Activated CD4-positive, alpha-beta T cell treated with anti-CD3 and anti-CD28 coated beads for 24 hours (primary cell): ENCODE measurements around the gene LBX2.
"Not testable (repeated sequence)": the region's sequence is repeated elsewhere in the genome, so short reads cannot be mapped to it uniquely, and the experiment has no call there.

Experiments
- DNase-seq, 2 donors: peaks; one replicate each; pipeline ENCODE4 v3.0.0-alpha.2; 2020; ENCODE audit warnings: low read depth in 2 of 2

The LBX2 gene

DNA sequence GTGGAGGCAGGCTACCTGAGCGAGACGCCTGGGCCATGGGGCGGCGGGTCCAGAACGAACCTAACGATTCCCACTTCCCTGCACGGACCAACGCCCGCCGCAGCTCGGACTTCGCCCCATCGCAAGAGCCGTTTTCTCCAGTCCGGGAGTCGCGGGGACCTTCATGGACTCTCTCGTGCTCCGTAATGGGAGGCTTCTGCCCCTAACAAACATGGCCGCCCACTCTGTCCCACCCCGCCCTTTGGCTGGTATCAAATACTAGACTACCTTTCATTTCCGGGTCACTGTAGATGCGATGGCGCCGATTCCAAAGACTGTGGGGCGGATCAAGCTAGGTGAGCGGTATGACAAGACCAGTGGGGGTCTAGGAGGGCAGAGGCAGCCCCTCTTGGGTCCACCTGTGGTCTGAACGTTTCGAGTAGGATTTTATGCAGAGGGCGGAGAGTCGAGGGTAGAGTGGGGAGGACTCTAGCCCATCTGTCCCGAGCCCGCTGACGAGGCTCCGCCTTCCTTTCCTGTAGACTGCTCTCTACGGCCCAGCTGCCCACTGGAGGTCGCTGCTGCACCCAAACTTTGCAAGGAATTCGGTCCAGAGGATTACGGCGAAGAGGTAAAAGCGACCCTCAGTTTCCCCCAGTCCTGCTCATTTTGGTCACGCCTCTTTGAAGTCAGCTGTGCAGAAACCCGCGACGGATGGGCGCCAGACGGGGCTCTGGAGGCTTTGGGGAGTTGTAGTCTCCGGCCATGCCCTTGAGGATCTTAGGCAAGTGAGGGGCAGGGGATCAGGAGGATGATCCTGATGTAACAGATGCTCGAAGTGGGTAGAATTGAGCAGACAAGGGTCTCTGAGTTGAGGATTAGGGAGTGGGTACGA is 16.4 kb downstream of the LBX2 start, which contains the start of the genes CCDC142 and TTC31:
CCDC142 (minus strand) TSS at position 198 of the 874 bp plus-strand sequence; CDS start at position 37, 161 bp downstream.
TTC31 (plus strand) TSS at position 281 of the 874 bp plus-strand sequence; CDS start at position 296, 15 bp downstream.
- DNase-seq: peak; percentile 83 to 90

DNA sequence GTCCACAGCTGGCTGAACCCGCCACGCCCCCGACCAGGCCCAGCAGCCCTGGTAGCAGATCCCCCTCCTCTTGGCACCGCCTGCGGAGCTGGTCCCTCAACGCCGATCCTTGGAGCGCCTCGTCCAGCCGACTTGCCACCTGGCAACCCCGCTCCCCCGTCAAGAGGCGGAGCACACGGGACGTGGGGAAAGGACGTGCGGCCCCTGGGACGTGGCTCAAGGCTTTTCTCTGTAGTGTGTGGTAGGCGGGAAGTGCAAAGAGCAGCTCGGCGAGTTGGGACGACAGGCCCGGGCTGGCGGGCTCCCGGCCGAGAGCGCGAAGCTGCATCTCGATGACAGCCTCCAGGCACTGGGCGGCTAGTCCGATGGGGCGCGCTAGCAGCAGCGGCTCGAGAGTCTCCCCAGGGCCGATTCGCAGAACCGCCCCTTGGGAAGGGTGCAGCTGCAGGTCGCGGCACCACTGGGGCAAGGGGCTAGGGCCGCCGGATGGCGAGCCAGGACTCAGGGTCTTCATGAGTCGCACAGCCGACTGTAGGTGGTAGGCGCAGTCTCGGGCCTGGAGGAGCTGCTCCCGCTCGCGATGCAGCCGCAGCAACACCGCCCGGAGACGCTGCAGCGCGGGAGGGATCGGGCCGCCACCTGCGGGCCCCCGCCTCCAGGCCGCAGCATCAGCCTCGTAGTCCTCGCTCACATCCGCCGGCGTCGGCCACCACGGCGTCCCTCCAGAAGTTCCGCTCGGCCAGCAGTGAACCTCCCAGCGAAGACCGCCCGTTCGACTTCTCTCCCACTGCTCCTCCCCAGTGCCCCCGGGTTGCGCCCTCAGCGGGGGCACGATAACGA is 17.2 kb downstream of the LBX2 start:
- DNase-seq: peak in 1 of 2 donors; percentile 35

DNA sequence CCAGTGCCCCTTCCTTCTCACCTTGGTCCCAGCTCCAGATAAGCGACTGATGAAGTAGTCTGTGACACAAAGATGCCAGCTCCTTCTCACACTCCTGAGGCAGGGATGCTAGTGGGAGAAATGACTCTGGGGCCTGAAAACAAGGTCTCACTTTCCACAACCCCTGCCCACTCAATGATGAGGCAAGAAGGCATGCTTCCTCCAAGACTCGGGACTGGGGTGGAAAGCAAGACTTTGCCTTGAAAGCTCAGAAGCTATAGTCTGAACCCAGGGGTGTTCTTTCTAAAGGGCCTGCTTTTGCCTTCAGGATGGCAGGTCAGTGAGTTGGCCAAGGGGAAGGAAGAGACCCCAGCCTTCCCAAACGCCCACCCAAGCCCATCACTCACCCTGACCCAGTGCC is 18.0 kb downstream of the LBX2 start:
- no peak for DNase-seq

DNA sequence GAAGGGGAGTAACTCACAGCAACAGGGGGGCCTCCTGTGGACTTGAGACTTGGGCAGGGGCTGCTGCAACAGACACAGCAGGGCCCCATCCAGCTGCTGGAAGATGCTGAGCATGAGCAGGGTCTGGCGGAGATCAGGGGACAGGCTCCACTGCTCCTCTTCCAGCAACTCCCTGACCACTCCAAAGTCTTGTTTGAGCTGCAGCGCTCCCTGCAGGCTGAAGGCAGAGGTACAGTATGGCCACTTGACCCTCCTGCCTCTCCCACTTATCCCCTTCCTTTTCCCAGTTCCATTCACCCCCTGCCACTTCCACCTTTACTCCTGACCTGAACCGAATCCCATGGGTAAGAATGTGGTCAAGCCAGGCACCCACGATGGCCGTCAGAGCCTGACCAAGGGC is 24.5 kb downstream of the LBX2 start:
- no peak for DNase-seq

DNA sequence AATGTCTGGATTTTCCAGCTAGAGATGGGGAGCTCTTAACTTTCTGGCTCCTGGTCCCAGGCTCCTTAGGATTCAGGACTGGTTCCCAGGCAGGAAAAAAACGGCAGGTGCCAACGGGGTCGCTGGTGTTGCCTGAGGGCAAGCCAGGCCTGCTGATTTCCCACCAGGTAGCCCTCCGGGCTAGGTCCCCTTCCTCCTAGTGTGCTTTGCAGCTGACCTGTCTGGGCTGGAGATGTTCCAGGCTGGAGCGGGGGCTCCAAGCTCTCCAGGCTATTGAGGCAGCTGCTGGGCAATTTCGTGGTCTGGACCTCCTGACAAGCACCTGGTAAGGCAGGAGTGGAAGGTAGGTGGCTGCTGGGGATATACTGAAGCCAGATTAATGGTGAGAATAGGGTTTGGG is 24.9 kb downstream of the LBX2 start:
- no peak for DNase-seq

DNA sequence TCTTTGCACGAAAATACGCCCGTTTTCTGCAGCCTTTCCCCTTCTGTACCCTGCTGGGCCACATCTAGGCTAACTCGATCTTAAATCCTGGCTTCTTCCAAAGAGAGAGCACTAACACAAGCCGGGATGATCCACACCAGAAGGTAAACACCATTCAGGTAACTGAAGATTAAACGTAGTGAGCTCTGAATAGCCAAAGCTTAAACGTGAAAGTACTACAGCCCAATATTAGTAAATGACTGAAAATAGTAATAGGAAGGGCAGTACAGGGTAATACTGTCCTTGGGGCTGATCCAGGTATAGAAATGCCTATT is 26.5 kb downstream of the LBX2 start:
- no peak for DNase-seq

DNA sequence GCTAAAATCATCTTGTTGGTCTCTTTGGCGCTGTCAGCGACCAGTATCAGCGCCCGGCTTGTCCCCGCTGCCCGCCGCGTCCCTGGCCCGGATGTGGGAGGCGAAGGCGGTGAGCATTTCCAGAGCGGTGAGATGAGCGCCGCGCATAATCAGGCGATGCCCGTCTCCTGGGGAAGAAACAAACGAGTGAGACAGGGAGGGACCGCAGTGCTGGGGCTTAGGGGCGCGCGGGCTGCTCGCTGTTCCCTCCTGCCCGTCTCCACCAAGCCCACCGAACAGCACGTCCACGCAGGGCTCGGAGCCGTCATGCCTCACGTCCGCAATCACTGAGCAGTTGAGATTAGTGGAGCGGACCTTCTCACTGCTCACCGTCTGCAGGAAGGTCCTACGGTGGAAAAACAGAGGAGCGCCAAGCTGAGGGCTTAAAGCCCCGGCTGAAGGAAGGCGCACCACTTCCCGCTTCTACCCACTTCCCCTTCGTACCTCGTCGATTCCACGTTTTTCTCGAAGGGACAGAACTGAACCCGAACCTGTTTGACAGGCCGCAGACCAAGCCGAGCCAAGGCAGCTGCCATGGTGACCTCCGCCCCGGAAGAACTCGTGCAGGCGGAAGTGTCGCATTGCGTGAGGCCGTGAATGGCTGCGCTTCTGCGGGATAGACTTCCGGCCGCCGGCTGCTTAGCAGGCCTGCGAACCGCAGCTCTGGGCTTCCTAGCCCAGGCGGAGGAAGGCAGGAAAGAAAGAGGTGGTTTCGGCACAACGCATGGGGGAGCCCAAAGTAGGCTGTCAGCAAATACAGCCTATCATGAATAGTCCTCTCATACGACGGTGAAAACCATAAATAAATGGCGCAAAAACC is 27.1 kb downstream of the LBX2 start, which contains the start of gene MRPL53:
MRPL53 (minus strand) TSS at position 595 of the 859 bp plus-strand sequence; CDS start at position 575, 20 bp downstream.
- DNase-seq: peak; percentile 96

DNA sequence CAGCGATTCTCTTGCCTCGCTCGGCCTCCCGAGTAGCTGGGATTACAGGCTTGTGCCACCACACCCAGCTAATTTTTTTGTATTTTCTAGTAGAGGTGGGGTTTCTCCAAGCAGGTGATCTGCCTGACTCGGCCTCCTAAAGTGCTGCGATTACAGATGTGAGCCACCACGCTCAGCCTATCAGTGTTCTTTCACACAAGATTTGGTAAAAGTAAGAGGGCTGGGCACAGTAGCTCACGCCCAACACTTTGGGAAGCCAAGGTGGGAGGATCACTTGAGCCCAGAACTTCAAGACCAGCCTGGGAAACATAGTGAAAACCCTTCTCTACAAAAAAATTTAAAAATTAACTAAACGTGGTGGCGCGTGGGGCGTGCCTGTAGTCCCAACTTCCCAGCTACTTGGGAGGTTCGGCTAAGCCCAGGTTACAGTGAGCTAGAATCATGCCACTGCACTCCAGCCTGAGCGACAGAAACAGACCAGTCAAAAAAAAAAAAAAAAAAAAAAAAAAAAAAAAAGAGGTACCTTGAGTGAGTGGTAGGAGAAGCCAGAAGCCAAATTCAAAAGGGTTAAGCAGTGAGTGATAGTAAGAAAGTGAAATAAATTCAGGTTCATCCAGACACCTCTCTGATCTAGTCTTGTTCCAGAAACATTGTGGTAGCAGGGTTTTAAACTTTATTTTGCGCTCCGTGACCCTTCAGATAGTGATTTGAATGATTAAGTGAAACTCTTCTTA is 27.9 kb downstream of the LBX2 start:
- no peak for DNase-seq

DNA sequence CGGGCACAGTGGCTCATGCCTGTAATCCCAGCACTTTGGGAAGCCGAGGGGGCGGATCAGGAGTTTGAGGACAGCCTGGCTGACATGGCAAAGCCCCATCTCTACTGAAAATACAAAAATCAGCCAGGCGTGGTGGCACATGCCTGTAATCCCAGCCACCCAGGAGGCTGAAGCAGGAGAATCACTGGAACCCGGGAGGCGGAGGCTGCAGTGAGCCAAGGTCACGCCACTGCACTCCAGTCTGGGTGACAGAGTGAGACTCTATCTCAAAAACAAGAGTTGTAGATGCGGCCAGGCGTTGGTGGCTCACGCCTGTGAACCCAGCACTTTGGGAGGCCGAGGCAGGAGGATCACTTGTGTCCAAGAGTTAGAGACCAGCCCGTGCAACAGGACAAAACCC is 28.7 kb downstream of the LBX2 start:
- DNase-seq: not testable (repeated sequence)

DNA sequence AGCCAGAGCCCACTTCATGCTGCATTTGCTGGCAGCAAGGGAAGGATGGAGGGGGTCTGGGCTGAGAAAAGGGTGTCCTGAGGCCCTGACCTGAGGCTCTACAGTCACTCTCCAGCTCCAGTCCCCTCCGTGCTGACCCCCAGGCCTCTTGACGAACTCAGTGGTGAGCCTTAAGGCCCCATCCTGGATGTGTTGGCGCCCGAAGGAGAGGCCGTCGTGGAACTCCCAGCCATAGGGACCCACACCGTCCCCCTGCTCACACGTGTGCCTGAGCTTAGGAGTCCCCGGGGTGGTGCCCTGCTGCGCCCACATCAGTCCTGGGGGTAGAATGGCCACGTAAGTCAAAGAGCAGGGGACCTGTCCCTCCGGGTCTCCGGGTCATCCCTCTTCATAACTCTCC is 35.0 kb downstream of the LBX2 start:
- DNase-seq: no peak

DNA sequence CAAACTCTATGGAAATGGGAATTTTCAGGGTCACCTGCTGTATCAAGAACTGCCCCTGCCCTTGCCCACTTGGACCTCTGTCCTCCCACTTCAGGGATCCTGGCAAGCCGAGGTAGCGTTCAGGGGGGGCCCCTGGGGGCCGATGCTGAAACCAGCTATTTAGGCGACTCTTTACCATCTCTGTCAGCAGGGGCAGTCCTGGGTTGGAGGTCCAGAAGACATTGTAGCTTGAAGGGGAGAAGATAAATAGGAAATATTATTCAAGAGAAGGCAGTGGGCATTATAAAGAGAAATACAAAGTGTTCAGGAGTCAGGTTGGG is 36.7 kb downstream of the LBX2 start:
- no peak for DNase-seq

DNA sequence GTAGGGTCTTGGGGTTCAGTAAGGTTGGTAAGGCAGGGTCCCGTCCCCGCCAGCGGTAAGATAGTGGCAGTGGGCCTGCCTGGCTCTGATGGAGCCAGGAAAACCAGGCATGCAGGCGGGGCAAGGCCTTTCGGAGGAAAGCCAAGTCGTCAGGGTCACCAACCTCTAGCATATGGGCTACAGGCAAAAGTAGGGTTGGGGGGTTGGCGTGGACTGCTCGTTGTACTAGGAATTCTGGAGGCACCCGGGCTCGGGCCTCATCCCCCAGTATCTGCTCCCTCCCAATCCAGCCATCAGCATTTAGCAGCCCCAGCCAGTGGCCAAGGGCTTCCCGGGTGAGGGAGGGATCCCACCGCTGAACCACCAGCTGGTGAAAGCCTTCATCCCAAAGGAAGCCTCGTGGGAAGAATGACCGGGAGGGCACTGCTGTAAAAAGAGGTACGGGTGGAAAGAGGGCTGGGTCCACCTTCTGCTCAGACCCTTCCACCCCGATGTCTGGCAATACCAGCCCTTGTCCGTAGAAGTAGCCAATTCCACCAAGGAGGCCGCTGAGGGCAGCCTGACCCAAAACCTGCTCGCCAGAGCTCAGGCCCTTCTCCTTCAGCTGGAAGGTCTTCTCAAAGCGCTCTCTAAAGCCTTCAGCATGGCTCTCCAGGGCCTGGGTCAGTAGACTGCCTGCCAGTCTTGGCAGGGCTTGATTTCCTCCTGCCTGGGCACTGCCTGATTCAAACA is 37.2 kb downstream of the LBX2 start:
- no peak for DNase-seq

DNA sequence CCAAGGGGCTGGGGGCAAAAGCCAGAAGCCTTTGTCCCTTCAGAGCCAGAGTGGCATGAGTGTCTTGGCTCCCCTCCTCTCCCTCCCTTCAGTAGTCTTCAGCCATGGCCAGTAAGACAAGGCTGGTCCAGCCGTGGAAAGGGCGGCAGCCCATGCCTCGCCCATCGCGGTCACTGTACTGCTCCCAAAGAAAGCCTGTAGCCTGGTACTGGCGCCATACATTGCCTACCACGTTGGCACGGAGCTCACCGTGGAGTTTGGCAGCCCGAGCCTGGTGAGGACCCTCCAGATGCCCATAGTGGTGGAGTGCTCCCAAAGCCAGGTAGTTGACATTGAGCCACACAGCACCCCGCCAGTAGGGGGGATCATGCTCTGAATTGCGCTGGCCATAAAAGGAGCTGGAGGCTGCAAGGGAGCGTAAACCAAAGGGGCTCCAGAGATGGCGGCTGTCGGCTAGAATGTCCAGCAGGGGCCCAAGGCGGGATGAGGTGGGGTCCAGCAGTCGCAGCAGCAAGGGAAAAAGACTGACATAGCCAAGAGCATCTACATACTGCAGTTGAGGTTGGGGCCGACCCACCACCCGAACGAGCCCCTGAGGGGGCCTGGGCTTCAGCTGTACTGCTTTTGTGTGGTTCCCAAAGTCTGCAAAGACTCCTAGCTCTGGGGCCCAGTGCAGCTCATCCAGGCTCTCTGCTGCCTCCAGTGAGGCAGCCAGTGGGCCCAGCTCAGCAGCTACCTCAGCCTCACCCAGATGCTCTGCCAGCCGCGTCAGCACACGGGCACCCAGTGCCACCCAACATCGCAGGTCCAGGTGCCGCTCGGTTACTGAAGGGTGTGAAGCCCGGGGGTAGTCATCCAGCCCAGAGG is 38.0 kb downstream of the LBX2 start:
- DNase-seq: no peak

DNA sequence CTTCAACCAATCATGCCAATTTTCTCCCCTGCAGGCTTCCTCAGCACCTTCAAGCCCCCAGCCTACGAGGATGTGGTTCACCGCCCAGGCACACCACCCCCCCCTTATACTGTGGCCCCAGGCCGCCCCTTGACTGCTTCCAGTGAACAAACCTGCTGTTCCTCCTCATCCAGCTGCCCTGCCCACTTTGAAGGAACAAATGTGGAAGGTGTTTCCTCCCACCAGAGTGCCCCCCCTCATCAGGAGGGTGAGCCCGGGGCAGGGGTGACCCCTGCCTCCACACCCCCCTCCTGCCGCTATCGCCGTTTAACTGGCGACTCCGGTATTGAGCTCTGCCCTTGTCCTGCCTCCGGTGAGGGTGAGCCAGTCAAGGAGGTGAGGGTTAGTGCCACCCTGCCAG is 39.2 kb downstream of the LBX2 start:
- not testable (repeated sequence) for DNase-seq

DNA sequence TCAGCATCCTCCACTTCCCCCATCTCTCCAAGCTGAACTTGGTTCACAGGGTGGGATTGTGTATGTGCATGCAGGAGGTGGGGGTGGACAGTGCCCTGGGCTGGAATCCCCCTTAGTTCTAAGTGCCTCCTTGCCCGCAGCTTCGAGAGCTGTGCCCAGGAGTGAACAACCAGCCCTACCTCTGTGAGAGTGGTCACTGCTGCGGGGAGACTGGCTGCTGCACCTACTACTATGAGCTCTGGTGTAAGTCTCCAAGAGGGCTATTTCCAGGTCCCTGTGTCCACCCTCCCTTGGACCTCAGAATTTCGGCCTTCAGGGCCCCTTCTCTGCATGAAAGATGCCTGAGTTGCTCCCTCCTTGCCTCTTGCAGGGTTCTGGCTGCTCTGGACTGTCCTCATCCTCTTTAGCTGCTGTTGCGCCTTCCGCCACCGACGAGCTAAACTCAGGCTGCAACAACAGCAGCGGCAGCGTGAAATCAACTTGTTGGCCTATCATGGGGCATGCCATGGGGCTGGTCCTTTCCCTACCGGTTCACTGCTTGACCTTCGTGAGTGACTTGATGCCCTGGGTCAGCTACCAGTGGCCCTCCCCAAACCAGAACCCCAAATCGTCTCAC is 39.8 kb downstream of the LBX2 start:
- not testable (repeated sequence) for DNase-seq

DNA sequence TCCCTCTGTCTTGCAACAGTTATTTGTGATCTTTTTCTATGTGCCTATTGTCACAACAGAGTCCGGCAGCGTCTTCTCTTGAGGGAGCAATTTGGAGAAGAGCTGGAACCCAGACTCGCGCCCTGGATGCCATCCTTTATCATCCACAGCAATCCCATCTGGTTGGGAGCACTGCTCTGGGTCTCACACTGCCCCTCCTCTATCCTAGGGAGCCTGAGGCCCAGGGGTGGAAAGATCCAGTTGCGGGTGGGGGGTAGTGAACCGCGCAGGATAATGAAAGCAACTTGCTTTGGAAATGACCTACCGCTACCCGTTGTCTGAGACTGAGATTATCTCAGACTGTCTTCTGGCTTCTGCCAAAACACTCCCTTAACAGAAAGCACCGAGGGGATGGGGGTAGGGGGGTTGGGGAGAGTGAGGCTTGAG is 40.5 kb downstream of the LBX2 start:
- DNase-seq: no peak

DNA sequence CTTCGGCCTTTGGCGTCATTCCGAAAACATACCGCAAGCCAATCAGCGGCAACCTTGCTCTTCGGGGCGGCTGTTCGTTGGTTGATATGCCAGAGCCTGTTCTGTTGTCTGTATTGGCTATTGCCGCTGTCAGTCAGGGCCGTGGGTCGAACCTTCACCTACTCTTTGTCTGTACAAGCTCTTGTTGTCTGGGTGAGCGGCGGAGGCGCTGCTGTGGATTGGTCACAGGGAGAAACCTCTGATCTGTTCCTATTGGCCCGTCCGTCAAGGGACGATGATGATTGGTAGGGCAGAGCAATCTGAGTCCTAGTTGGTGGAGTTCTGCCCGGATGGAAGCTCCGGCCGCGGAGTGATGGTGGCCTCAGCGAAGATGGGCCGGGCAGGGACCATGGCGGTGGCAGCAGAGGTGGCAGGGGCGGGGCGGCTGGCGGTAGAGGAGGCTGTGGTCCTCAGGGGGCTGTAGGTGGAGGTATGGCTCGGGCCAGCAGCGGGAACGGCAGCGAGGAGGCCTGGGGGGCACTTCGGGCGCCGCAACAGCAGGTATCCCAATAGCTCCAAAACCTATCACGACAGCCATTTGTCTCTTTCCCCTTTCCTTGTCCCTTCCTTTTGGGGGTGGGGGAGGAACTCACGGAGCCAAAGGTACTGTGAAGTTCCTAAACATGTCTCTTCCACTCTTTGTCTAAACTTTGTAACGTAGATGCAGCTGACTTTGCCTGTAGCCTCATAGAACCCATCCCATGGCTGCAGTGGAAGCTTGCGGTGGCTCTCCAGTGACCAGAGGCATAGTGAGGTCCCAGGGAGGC is 41.1 kb downstream of the LBX2 start, which contains the start of gene WBP1:
WBP1 (plus strand) TSS at position 307 of the 806 bp plus-strand sequence; CDS start at position 472, 165 bp downstream.
- DNase-seq: peak; percentile 98
